ENCODE results near the gene CD247.

The CD247 gene

GRCh38 chr1:167408355-167408754 lies 110.0 kb downstream of the CD247 start:
- H3K4me2 ChIP-seq (ENCODE audit: low read length), result no peak overlapping the region
- no peaks in the 10 kb centered on the region for H3K4me1 ChIP-seq (ENCODE audit: control insufficient read depth, insufficient read depth, low read length)
- H3K27me3 ChIP-seq (ENCODE audit: control insufficient read depth, insufficient read depth, low read length), result no peaks in the 10 kb centered on the region
- H3K36me3 ChIP-seq (ENCODE audit: insufficient read depth, low read length), result peaks cover 1% of the 10 kb centered on the region
- H3K9me3 ChIP-seq (replicated peaks; ENCODE audit: low read length), result no peaks in the 10 kb centered on the region
- H3K4me3 ChIP-seq (ENCODE audit: low read length), result no peak overlapping the region
- no peak overlapping the region for H3K9ac ChIP-seq (ENCODE audit: low read depth, low read length)

GRCh38 chr1:167404908-167405307 lies 113.4 kb downstream of the CD247 start:
- H3K36me3 ChIP-seq (ENCODE audit: insufficient read depth, low read length), result no peaks in the 10 kb centered on the region
- no peaks in the 10 kb centered on the region for H3K9me3 ChIP-seq (replicated peaks; ENCODE audit: low read length)
- no peak overlapping the region for H3K4me2 ChIP-seq (ENCODE audit: low read length)
- H3K27me3 ChIP-seq (ENCODE audit: control insufficient read depth, insufficient read depth, low read length), result no peaks in the 10 kb centered on the region
- no peaks in the 10 kb centered on the region for H3K4me1 ChIP-seq (ENCODE audit: control insufficient read depth, insufficient read depth, low read length)
- H3K9ac ChIP-seq (ENCODE audit: low read depth, low read length), result no peak overlapping the region
- no peak overlapping the region for H3K4me3 ChIP-seq (ENCODE audit: low read length)

- Histone ChIP-seq H3K9ac (ENCODE audit: low read depth, low read length) (no peak overlapping the region), H3K4me3 (ENCODE audit: low read length) (no peak overlapping the region), H3K9me3 (replicated peaks; ENCODE audit: low read length) (no peaks in the 10 kb centered on the region), H3K4me2 (ENCODE audit: low read length) (no peak overlapping the region), H3K36me3 (ENCODE audit: insufficient read depth, low read length) (peaks cover under 1% of the 10 kb centered on the region), H3K4me1 (ENCODE audit: control insufficient read depth, insufficient read depth, low read length) (no peaks in the 10 kb centered on the region), H3K27me3 (ENCODE audit: control insufficient read depth, insufficient read depth, low read length) (no peaks in the 10 kb centered on the region)
Observed at GRCh38 chr1:167404161-167404888, 114.0 kb downstream of the CD247 start.

DNA sequence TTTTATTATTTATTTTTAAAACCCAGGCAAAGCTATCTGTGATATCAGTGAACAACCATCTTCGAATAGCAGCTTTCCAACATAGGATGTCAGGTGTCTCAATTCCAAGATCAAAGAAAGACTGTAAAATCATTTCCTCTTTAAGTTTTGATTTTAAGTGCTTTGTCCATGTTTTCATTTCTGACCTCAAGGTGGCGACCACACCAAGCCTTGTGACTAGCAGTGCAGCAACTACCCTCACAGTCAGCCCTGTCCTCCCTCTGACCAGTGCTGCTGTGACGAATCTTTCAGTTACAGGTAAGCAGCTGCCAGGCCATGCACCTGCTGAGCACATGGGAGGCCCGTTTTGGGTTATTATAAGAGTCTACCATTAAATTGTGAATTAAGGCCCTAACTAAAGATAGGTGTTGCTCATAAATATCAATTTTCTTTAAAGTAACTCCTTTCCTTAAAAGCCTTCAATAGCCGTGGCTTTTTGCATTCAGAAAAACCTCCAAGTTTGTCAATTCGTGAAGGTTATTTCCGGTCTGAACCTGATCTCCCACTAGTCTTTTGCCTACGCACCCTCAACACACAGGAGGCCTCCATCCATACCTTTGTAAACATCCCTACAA lies 117.0 kb downstream of the CD247 start:
- Histone ChIP-seq H3K4me2 (ENCODE audit: low read length) (no peak overlapping the region), H3K4me1 (ENCODE audit: control insufficient read depth, insufficient read depth, low read length) (no peaks in the 10 kb centered on the region), H3K27me3 (ENCODE audit: control insufficient read depth, insufficient read depth, low read length) (no peaks in the 10 kb centered on the region), H3K9ac (ENCODE audit: low read depth, low read length) (no peak overlapping the region), H3K36me3 (ENCODE audit: insufficient read depth, low read length) (peaks cover 6% of the 10 kb centered on the region), H3K4me3 (ENCODE audit: low read length) (no peak overlapping the region), H3K9me3 (replicated peaks; ENCODE audit: low read length) (no peaks in the 10 kb centered on the region)

- Histone ChIP-seq H3K9ac (ENCODE audit: low read depth, low read length) (no peak overlapping the region), H3K27me3 (ENCODE audit: control insufficient read depth, insufficient read depth, low read length) (no peaks in the 10 kb centered on the region), H3K4me3 (ENCODE audit: low read length) (no peak overlapping the region), H3K9me3 (replicated peaks; ENCODE audit: low read length) (no peaks in the 10 kb centered on the region), H3K4me1 (ENCODE audit: control insufficient read depth, insufficient read depth, low read length) (no peaks in the 10 kb centered on the region), H3K4me2 (ENCODE audit: low read length) (no peak overlapping the region), H3K36me3 (ENCODE audit: insufficient read depth, low read length) (peaks cover 6% of the 10 kb centered on the region)
Observed at GRCh38 chr1:167400359-167400953, 117.9 kb downstream of the CD247 start.

DNA sequence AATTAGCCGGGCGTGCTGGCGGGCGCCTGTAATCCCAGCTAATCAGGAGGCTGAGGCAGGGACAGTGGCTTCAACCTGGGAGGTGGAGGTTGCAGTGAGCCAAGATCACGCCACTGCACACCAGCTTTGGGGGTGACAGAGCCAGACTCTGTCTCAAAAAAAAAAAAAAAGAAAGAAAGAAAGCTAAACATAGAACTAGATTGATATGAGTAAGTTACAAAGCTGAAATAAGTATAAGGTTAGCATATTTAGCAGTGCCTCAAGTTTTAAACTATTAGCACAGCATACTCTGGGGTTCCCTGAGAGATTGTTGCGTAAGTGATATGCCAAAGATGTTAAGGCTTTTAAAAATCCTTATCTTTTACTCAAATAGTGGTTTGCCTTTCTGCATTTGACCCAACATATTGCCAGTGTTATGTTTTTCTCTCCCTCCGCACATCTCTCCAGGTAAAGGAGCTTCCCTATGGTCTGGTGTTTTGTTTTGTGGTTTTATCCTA lies 126.1 kb downstream of the CD247 start:
- Histone ChIP-seq H3K9ac (ENCODE audit: low read depth, low read length) (no peak overlapping the region), H3K27me3 (ENCODE audit: control insufficient read depth, insufficient read depth, low read length) (no peaks in the 10 kb centered on the region), H3K4me3 (ENCODE audit: low read length) (no peak overlapping the region), H3K4me2 (ENCODE audit: low read length) (no peak overlapping the region), H3K36me3 (ENCODE audit: insufficient read depth, low read length) (peaks cover 3% of the 10 kb centered on the region), H3K4me1 (ENCODE audit: control insufficient read depth, insufficient read depth, low read length) (no peaks in the 10 kb centered on the region), H3K9me3 (replicated peaks; ENCODE audit: low read length) (no peaks in the 10 kb centered on the region)

DNA sequence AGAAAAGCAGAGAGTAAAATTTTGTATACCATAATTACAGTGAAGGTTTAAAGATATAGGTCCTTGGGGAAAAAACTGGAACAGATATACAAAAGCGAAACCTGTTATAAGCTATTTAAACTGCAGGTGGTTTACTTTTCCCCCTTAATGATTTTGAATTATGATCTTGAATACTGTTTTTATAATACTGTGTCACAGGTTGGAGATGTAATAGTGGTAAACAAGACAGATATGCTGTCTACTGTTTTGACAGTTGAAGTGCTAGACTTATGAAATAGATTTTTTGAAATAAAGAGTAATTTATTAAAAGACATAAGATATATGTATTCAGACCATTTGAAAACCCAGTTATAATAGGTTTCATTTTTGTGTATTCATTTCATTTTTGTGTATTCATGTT lies 129.4 kb downstream of the CD247 start:
- no peak overlapping the region for H3K4me3 ChIP-seq (ENCODE audit: low read length)
- H3K9ac ChIP-seq (ENCODE audit: low read depth, low read length), result no peak overlapping the region
- no peak overlapping the region for H3K4me2 ChIP-seq (ENCODE audit: low read length)
- H3K4me1 ChIP-seq (ENCODE audit: control insufficient read depth, insufficient read depth, low read length), result no peaks in the 10 kb centered on the region
- H3K9me3 ChIP-seq (replicated peaks; ENCODE audit: low read length), result no peaks in the 10 kb centered on the region
- H3K27me3 ChIP-seq (ENCODE audit: control insufficient read depth, insufficient read depth, low read length), result no peaks in the 10 kb centered on the region
- peaks cover 3% of the 10 kb centered on the region for H3K36me3 ChIP-seq (ENCODE audit: insufficient read depth, low read length)

DNA sequence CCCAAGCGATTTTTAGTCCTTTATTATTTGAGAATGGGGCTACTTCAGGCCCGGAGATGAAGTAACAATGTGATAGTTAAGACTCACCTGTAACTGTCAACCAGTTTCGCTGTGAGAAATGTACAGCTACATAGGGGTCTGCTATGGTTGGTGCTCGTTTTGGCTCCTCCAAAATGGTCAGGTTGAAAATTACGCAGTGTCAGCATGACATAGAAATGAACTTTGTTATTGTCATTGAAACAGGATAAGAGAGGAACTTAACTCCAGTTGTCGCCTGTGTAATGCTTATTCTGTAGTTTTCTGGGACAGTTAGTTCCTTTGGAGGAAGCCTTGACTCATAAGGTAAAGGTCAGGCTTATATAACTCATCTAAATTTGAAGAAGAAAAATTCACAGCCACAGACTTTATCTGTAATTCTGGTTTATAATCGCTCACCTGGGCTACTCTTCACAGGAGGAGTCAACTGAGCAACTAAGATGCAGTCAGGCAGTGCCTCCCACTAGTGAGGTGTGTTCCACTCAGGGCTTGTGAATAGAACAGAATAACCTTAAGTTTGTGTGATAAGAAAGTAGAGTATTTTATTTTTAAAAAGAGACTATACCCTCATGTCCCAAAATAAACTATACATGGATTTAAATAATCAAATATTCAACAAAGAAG lies 130.9 kb downstream of the CD247 start:
- no peak overlapping the region for H3K4me2 ChIP-seq (ENCODE audit: low read length)
- H3K9ac ChIP-seq (ENCODE audit: low read depth, low read length), result no peak overlapping the region
- no peaks in the 10 kb centered on the region for H3K27me3 ChIP-seq (ENCODE audit: control insufficient read depth, insufficient read depth, low read length)
- peaks cover 3% of the 10 kb centered on the region for H3K36me3 ChIP-seq (ENCODE audit: insufficient read depth, low read length)
- H3K4me1 ChIP-seq (ENCODE audit: control insufficient read depth, insufficient read depth, low read length), result no peaks in the 10 kb centered on the region
- no peaks in the 10 kb centered on the region for H3K9me3 ChIP-seq (replicated peaks; ENCODE audit: low read length)
- no peak overlapping the region for H3K4me3 ChIP-seq (ENCODE audit: low read length)
